GM21447 (cell line): Measurements from ENCODE around the gene PTX4.

ENCODE experiments used
- ATAC-seq: cut with Tn5 transposase; IDR thresholded peaks from one replicate; pipeline ENCODE4 v1.9.1; 2021; ENCODE audit not compliant: unreplicated experiment

PTX4 gene

GRCh38 chr16:1525871-1526607 is 37.3 kb upstream of the PTX4 start:
- no peak for ATAC-seq

GRCh38 chr16:1524366-1524765 is 35.6 kb upstream of the PTX4 start:
- ATAC-seq: no peak

GRCh38 chr16:1523581-1524245 is 35.0 kb upstream of the PTX4 start:
- no peak for ATAC-seq

- no peak for ATAC-seq
Observed at GRCh38 chr16:1520461-1520860, 31.7 kb upstream of the PTX4 start.

- no peak for ATAC-seq
Observed at GRCh38 chr16:1519831-1520230, 31.1 kb upstream of the PTX4 start.

GRCh38 chr16:1518626-1519135 is 29.9 kb upstream of the PTX4 start:
- no peak for ATAC-seq

GRCh38 chr16:1514507-1514906 is 25.8 kb upstream of the PTX4 start:
- ATAC-seq: no peak

GRCh38 chr16:1512774-1513173 is 24.0 kb upstream of the PTX4 start:
- no peak for ATAC-seq

GRCh38 chr16:1511662-1512569 is 23.2 kb upstream of the PTX4 start:
- no peak for ATAC-seq

GRCh38 chr16:1510941-1511351 is 22.2 kb upstream of the PTX4 start:
- no peak for ATAC-seq

- no peak for ATAC-seq
Observed at GRCh38 chr16:1510272-1510671, 21.5 kb upstream of the PTX4 start.

GRCh38 chr16:1509307-1510221 is 20.8 kb upstream of the PTX4 start:
- ATAC-seq: no peak

GRCh38 chr16:1508494-1509187 is 19.9 kb upstream of the PTX4 start:
- ATAC-seq: no peak

GRCh38 chr16:1506494-1507213 is 17.9 kb upstream of the PTX4 start:
- no peak for ATAC-seq

- no peak for ATAC-seq
Observed at GRCh38 chr16:1505912-1506311, 17.2 kb upstream of the PTX4 start.

GRCh38 chr16:1505073-1505844 is 16.5 kb upstream of the PTX4 start:
- ATAC-seq: no peak

- no peak for ATAC-seq
Observed at GRCh38 chr16:1503110-1503955, 14.6 kb upstream of the PTX4 start.
